ENCODE measurements around the gene ELAC2. TPM values are rescaled to one million over a fixed set of nuclear protein-coding genes. Genes with fewer than 3 reads are reported as not detected.

ELAC2 gene
- total and polyA plus RNA-seq, 8 donors: 40.0 to 63.8 (median 56.1) TPM

DNA sequence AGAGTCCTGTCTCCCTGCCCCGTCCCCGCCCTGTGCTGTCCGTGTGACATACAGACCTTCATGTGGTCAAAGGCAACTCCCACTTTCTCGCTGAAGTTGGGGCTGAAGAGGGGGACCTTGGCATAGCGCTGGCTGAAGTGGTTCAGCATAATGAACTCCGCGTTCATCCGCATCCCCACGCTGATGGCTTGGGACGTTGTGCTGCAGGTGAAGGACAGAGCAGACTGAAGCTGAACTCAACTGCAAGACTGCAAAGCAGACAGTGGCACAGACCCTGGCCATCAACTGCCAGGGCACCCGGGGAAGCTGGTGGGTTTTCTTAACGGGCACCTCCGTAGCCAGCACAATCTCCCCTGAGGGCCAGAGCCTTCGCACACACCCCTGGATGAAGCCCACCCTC lies 24.2 kb downstream of the ELAC2 start:
- intact Hi-C loops (cut with DNase I): no loop called here
- no peaks in the 10 kb centered on the region for H3K9me3 ChIP-seq
- TF ChIP-seq, protein P1, sequence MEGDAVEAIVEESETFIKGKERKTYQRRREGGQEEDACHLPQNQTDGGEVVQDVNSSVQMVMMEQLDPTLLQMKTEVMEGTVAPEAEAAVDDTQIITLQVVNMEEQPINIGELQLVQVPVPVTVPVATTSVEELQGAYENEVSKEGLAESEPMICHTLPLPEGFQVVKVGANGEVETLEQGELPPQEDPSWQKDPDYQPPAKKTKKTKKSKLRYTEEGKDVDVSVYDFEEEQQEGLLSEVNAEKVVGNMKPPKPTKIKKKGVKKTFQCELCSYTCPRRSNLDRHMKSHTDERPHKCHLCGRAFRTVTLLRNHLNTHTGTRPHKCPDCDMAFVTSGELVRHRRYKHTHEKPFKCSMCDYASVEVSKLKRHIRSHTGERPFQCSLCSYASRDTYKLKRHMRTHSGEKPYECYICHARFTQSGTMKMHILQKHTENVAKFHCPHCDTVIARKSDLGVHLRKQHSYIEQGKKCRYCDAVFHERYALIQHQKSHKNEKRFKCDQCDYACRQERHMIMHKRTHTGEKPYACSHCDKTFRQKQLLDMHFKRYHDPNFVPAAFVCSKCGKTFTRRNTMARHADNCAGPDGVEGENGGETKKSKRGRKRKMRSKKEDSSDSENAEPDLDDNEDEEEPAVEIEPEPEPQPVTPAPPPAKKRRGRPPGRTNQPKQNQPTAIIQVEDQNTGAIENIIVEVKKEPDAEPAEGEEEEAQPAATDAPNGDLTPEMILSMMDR (IDR thresholded peaks at IDR 0.05): no peak
- H3K27ac ChIP-seq: no peak overlapping the region
- H3K4me3 ChIP-seq: no peak overlapping the region
- H3K4me1 ChIP-seq: no peaks in the 10 kb centered on the region
- ATAC-seq (no peak), DNase-seq (no peak)
- H3K27me3 ChIP-seq: no peaks in the 10 kb centered on the region
- H3K36me3 ChIP-seq: peaks cover 0 to 90% of the 10 kb centered on the region in 2 donors

GRCh38 chr17:12992676-12993075 lies 25.2 kb downstream of the ELAC2 start:
- TF ChIP-seq, protein P1 (IDR thresholded peaks at IDR 0.05): no peak

GRCh38 chr17:12990926-12991325 lies 26.9 kb downstream of the ELAC2 start:
- Histone ChIP-seq H3K4me3 (no peak overlapping the region), H3K4me1 (no peaks in the 10 kb centered on the region), H3K27ac (no peak overlapping the region), H3K27me3 (no peaks in the 10 kb centered on the region), H3K36me3 (peaks cover 0 to 63% of the 10 kb centered on the region in 2 donors), H3K9me3 (no peaks in the 10 kb centered on the region)
- no peak for DNase-seq
- no peak for ATAC-seq
- TF ChIP-seq, protein P1 (IDR thresholded peaks at IDR 0.05): no peak
- intact Hi-C loops (cut with DNase I): no loop called here

More at GRCh38 chr17:12992676-12993075, 25.2 kb downstream of the ELAC2 start:
- H3K27ac ChIP-seq: no peak overlapping the region
- H3K4me3 ChIP-seq: no peak overlapping the region
- ATAC-seq: no peak
- no peaks in the 10 kb centered on the region for H3K4me1 ChIP-seq
- H3K9me3 ChIP-seq: no peaks in the 10 kb centered on the region
- no peaks in the 10 kb centered on the region for H3K27me3 ChIP-seq
- peaks cover 0 to 81% of the 10 kb centered on the region in 2 donors for H3K36me3 ChIP-seq
- intact Hi-C loops (cut with DNase I): no loop called here
- no peak for DNase-seq

- peaks cover 0 to 56% of the 10 kb centered on the region in 2 donors for H3K36me3 ChIP-seq
- no peak overlapping the region for H3K27ac ChIP-seq
- no peak for DNase-seq
- no peaks in the 10 kb centered on the region for H3K4me1 ChIP-seq
- H3K9me3 ChIP-seq: no peaks in the 10 kb centered on the region
- intact Hi-C loops (cut with DNase I): no loop called here
- ATAC-seq: no peak
- TF ChIP-seq, protein P1 (IDR thresholded peaks at IDR 0.05): no peak
- no peak overlapping the region for H3K4me3 ChIP-seq
- H3K27me3 ChIP-seq: no peaks in the 10 kb centered on the region
Measured at GRCh38 chr17:12990041-12990808, 27.6 kb downstream of the ELAC2 start.

DNA sequence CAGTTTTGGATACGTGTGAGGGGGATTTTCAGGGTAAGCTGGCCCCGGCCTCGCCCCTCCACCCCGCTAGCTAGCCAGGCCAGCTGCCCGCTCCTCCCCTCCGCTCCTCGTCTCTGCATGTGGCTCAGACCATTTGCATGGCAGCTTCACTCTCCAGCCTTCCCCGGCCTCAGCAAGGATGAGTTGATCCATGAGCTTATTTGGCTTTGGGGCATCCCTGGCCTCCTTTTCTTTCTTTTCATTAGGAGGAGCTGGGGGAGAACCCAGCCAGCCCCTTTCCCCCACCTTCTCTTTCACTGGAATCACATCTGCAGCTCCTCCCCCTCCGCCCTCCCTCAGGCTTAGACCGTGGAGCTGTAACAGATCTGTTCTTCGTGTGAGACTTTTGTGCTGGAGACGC lies 30.7 kb downstream of the ELAC2 start:
- TF ChIP-seq, protein P1 (IDR thresholded peaks at IDR 0.05): no peak
- H3K9me3 ChIP-seq: no peaks in the 10 kb centered on the region
- no peak for ATAC-seq
- no peak for DNase-seq
- H3K27me3 ChIP-seq: no peaks in the 10 kb centered on the region
- no peak overlapping the region for H3K4me3 ChIP-seq
- intact Hi-C loops (cut with DNase I): no loop called here
- peaks cover 0 to 3% of the 10 kb centered on the region in 2 donors for H3K4me1 ChIP-seq
- H3K36me3 ChIP-seq: peaks cover 0 to 25% of the 10 kb centered on the region in 2 donors
- no peak overlapping the region for H3K27ac ChIP-seq

All from left lung (tissue), 10 donors.